ENCODE data around the gene KIF26A. TPM values are rescaled to one million over a fixed set of nuclear protein-coding genes. Genes with fewer than 3 reads are reported as not detected.
"Not testable (repeated sequence)": the region's sequence is repeated elsewhere in the genome, so short reads cannot be mapped to it uniquely, and the experiment has no call there.

Gene KIF26A
- total RNA-seq, 2 donors from 2014 or later, result 5.7 to 5.8 TPM

- no peak for ATAC-seq
Observed at GRCh38 chr14:104194716-104195115, 56.3 kb downstream of the KIF26A start.

GRCh38 chr14:104195361-104195760, 57.0 kb downstream of the KIF26A start:
- ATAC-seq, result no peak
- intact Hi-C loops (cut with DNase I, micrococcal nuclease), result no loop called here
- DNase-seq, result no peak

More at GRCh38 chr14:104194716-104195115, 56.3 kb downstream of the KIF26A start:
- no peak for DNase-seq
- intact Hi-C loops (cut with DNase I, micrococcal nuclease), result no loop called here

- DNase-seq, result no peak
- intact Hi-C loops (cut with DNase I, micrococcal nuclease), result no loop called here
- ATAC-seq, result peak; percentile 27
Observed at GRCh38 chr14:104195878-104196277, 57.5 kb downstream of the KIF26A start.

- intact Hi-C loops (cut with DNase I, micrococcal nuclease), result no loop called here
Observed at GRCh38 chr14:104196461-104197140, 58.2 kb downstream of the KIF26A start.

GRCh38 chr14:104197449-104198247, 59.3 kb downstream of the KIF26A start:
- DNase-seq (no peak), ATAC-seq (no peak)
- intact Hi-C loops (cut with DNase I, micrococcal nuclease), result no loop called here

More at GRCh38 chr14:104196461-104197140, 58.2 kb downstream of the KIF26A start:
- ATAC-seq (peak; percentile 26), DNase-seq (no peak)

GRCh38 chr14:104199266-104199895, 61.0 kb downstream of the KIF26A start:
- intact Hi-C loops (cut with DNase I, micrococcal nuclease), result no loop called here
- DNase-seq (no peak), ATAC-seq (no peak)

GRCh38 chr14:104200106-104200505, 61.7 kb downstream of the KIF26A start:
- ATAC-seq (no peak), DNase-seq (no peak)
- intact Hi-C loops (cut with DNase I, micrococcal nuclease), result no loop called here

GRCh38 chr14:104200591-104200990, 62.2 kb downstream of the KIF26A start:
- ATAC-seq (no peak), DNase-seq (no peak)
- intact Hi-C loops (cut with DNase I, micrococcal nuclease), result no loop called here

- intact Hi-C loops (cut with DNase I, micrococcal nuclease), result no loop called here
- no peak for DNase-seq
- no peak for ATAC-seq
Observed at GRCh38 chr14:104201063-104201462, 62.7 kb downstream of the KIF26A start.

GRCh38 chr14:104201496-104201895, 63.1 kb downstream of the KIF26A start:
- no peak for ATAC-seq

GRCh38 chr14:104202259-104203070, 64.1 kb downstream of the KIF26A start:
- ATAC-seq (peak; percentile 14), DNase-seq (peak in 1 of 2 donors; percentile 57)
- intact Hi-C loops (cut with DNase I, micrococcal nuclease), result no loop called here

More at GRCh38 chr14:104201496-104201895, 63.1 kb downstream of the KIF26A start:
- intact Hi-C loops (cut with DNase I, micrococcal nuclease), result no loop called here
- DNase-seq, result no peak

- intact Hi-C loops (cut with DNase I, micrococcal nuclease), result no loop called here
- DNase-seq, result no peak
- no peak for ATAC-seq
Observed at GRCh38 chr14:104203071-104203425, 64.7 kb downstream of the KIF26A start.

- intact Hi-C loops (cut with DNase I, micrococcal nuclease), result no loop called here
- DNase-seq, result no peak
- no peak for ATAC-seq
Observed at GRCh38 chr14:104204660-104205149, 66.3 kb downstream of the KIF26A start.

GRCh38 chr14:104205781-104206180, 67.4 kb downstream of the KIF26A start:
- no peak for ATAC-seq
- intact Hi-C loops (cut with DNase I, micrococcal nuclease), result no loop called here
- DNase-seq, result no peak

GRCh38 chr14:104206281-104206904, 68.0 kb downstream of the KIF26A start:
- peak; percentile 79 to 83 for DNase-seq
- intact Hi-C loops (cut with DNase I, micrococcal nuclease), result no loop called here
- ATAC-seq, result peak; percentile 98

GRCh38 chr14:104207142-104208014, 69.0 kb downstream of the KIF26A start:
- intact Hi-C loops (cut with DNase I, micrococcal nuclease), result no loop called here

GRCh38 chr14:104208015-104208295, 69.6 kb downstream of the KIF26A start:
- ATAC-seq; intact Hi-C loops (cut with DNase I, micrococcal nuclease); DNase-seq: not testable (repeated sequence)

More at GRCh38 chr14:104207142-104208014, 69.0 kb downstream of the KIF26A start:
- ATAC-seq (no peak), DNase-seq (no peak)

GRCh38 chr14:104208331-104208730, 69.9 kb downstream of the KIF26A start:
- intact Hi-C loops (cut with DNase I, micrococcal nuclease), result not testable (repeated sequence)

More at GRCh38 chr14:104208331-104208730, 69.9 kb downstream of the KIF26A start:
- not testable (repeated sequence) for DNase-seq, ATAC-seq

Data from left colon (tissue), 2 donors.